Panc1 (cell line): ENCODE data around the gene SSR4. TPM values are rescaled to one million over a fixed set of nuclear protein-coding genes. Genes with fewer than 3 reads are reported as not detected.

Source experiments
- ATAC-seq: fragments of 200-7000 bp; cut with Tn5 transposase; 2 replicates; pipeline ENCODE4 v1.9.1; 2020; ENCODE audit warnings: mild to moderate bottlenecking, moderate library complexity
- BruUV-seq: library from RNA; stranded (reverse); fragments of 400-500 nt; replicated peaks from 2 replicates; lab custom pipeline; 2021; lab: Mats Ljungman, UMichigan
- CTCF ChIA-PET: fragments of 300-600 bp; sonication (Branson Sonifier 250); formaldehyde crosslinking; loops from one replicate; lab custom pipeline; 2022; ENCODE audit warnings: antibody characterized with exemption; lab: Charles Lee
- POLR2A ChIA-PET: fragments of 300-600 bp; sonication (Branson Sonifier 250); formaldehyde crosslinking; loops from one replicate; lab custom pipeline; 2022; ENCODE audit warnings: antibody characterized with exemption; lab: Charles Lee
- DNase-seq: peaks from one replicate; pipeline ENCODE4 v3.0.0-alpha.2; 2010; ENCODE audit warnings: low read depth, low spot score
- H3K27ac ChIP-seq: 2 replicates; pipeline ENCODE4 v1.5.1; 2011; ENCODE audit warnings: mild to moderate bottlenecking, low read length, inconsistent platforms
- H3K27me3 ChIP-seq: fragments of 200-500 bp; sonication (Bioruptor generic); 2 replicates; pipeline ENCODE4 v1.6.0; 2014; ENCODE audit warnings: low read length, inconsistent platforms; ENCODE audit not compliant: control insufficient read depth, insufficient read depth
- H3K36me3 ChIP-seq: fragments of 200-500 bp; sonication (Bioruptor generic); 2 replicates; pipeline ENCODE4 v1.5.1; 2014; ENCODE audit warnings: inconsistent platforms, mild to moderate bottlenecking, low read length, moderate library complexity; ENCODE audit not compliant: control insufficient read depth, insufficient read depth
- H3K4me1 ChIP-seq: 2 replicates; pipeline ENCODE4 v1.5.1; 2011; ENCODE audit warnings: inconsistent platforms, mild to moderate bottlenecking, low read length, moderate library complexity; ENCODE audit not compliant: control insufficient read depth, insufficient read depth
- H3K4me3 ChIP-seq, 2 experiments: 2 replicates each; pipeline ENCODE4 v1.5.1; 2011 to 2012; ENCODE audit warnings: low read depth in 2 of 2, low read length in 2 of 2, mild to moderate bottlenecking in 2 of 2, inconsistent platforms in 1 of 2, moderate library complexity in 1 of 2
- H3K9me3 ChIP-seq: fragments of 200-500 bp; sonication (Bioruptor generic); 2 replicates; pipeline ENCODE4 v1.5.1; 2014; ENCODE audit warnings: low read depth, mild to moderate bottlenecking, inconsistent platforms, low read length, moderate library complexity; ENCODE audit not compliant: control insufficient read depth, insufficient read depth
- POLR2AphosphoS5 ChIP-seq: IDR thresholded peaks from 2 replicates; pipeline ENCODE4 v1.6.1; 2012; ENCODE audit warnings: mild to moderate bottlenecking, low read depth, low read length, moderate library complexity
- SIN3A ChIP-seq: IDR thresholded peaks from 2 replicates; pipeline ENCODE4 v1.6.1; 2012; ENCODE audit warnings: low read depth, mild to moderate bottlenecking, low read length, moderate library complexity, borderline replicate concordance; ENCODE audit not compliant: insufficient read depth
- TCF7L2 ChIP-seq: IDR thresholded peaks from 2 replicates; pipeline ENCODE4 v1.6.1; 2011; ENCODE audit warnings: mild to moderate bottlenecking, low read depth, low read length, inconsistent platforms
- in situ Hi-C: cut with HindIII; loops from 2 replicates; pipeline ENCODE4 v1.10.0; 2016; ENCODE audit warnings: low sequenced_read_pairs, low pct_unique_long_range_greater_than_20kb
- intact Hi-C: fragments of 100-400 bp; cut with micrococcal nuclease; formaldehyde crosslinking; loops from one replicate; pipeline ENCODE4 v1.10.0; 2022; ENCODE audit not compliant: unreplicated experiment
- total RNA-seq: library from RNA; stranded (reverse); gene quantifications from one replicate; pipeline ENCODE4 v1.2.1, GENCODE V29; 2021; ENCODE audit not compliant: unreplicated experiment
- TF ChIP-seq, protein P1 (sequence below), 2 experiments: IDR thresholded peaks; 2 replicates each; pipeline ENCODE4 v1.6.1; 2011 to 2012; ENCODE audit warnings: low read depth in 2 of 2, control low read depth in 1 of 2, low read length in 1 of 2, mild to moderate bottlenecking in 1 of 2, moderate library complexity in 1 of 2; ENCODE audit not compliant: insufficient read depth in 1 of 2
- TF ChIP-seq, protein P2 (sequence below): fragments of 450-650 bp; IDR thresholded peaks from 2 replicates; pipeline ENCODE4 v1.5.1; 2017; ENCODE audit warnings: mild to moderate bottlenecking

SSR4 gene
- total RNA-seq, 1 experiment from 2014 or later, result 504 TPM

- H3K9me3 ChIP-seq, result no peaks in the 10 kb centered on the region
- peaks cover 25% of the 10 kb centered on the region for H3K4me1 ChIP-seq
- ChIA-PET POLR2A (no interaction called here), CTCF (interaction anchor here (0.6 to 1.4 kb wide), 2 partner anchors 31 to 181 kb away, joined by 8 to 9 read pairs; no protein-coding TSS in a partner anchor)
- TF ChIP-seq TCF7L2, result no peak
- TF ChIP-seq, protein P1, sequence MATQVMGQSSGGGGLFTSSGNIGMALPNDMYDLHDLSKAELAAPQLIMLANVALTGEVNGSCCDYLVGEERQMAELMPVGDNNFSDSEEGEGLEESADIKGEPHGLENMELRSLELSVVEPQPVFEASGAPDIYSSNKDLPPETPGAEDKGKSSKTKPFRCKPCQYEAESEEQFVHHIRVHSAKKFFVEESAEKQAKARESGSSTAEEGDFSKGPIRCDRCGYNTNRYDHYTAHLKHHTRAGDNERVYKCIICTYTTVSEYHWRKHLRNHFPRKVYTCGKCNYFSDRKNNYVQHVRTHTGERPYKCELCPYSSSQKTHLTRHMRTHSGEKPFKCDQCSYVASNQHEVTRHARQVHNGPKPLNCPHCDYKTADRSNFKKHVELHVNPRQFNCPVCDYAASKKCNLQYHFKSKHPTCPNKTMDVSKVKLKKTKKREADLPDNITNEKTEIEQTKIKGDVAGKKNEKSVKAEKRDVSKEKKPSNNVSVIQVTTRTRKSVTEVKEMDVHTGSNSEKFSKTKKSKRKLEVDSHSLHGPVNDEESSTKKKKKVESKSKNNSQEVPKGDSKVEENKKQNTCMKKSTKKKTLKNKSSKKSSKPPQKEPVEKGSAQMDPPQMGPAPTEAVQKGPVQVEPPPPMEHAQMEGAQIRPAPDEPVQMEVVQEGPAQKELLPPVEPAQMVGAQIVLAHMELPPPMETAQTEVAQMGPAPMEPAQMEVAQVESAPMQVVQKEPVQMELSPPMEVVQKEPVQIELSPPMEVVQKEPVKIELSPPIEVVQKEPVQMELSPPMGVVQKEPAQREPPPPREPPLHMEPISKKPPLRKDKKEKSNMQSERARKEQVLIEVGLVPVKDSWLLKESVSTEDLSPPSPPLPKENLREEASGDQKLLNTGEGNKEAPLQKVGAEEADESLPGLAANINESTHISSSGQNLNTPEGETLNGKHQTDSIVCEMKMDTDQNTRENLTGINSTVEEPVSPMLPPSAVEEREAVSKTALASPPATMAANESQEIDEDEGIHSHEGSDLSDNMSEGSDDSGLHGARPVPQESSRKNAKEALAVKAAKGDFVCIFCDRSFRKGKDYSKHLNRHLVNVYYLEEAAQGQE (IDR thresholded peaks at IDR 0.05; ENCODE audit: insufficient read depth in 1 of 2, low read depth in 2 of 2, low read length in 1 of 2), result no peak
- TF ChIP-seq, protein P2, sequence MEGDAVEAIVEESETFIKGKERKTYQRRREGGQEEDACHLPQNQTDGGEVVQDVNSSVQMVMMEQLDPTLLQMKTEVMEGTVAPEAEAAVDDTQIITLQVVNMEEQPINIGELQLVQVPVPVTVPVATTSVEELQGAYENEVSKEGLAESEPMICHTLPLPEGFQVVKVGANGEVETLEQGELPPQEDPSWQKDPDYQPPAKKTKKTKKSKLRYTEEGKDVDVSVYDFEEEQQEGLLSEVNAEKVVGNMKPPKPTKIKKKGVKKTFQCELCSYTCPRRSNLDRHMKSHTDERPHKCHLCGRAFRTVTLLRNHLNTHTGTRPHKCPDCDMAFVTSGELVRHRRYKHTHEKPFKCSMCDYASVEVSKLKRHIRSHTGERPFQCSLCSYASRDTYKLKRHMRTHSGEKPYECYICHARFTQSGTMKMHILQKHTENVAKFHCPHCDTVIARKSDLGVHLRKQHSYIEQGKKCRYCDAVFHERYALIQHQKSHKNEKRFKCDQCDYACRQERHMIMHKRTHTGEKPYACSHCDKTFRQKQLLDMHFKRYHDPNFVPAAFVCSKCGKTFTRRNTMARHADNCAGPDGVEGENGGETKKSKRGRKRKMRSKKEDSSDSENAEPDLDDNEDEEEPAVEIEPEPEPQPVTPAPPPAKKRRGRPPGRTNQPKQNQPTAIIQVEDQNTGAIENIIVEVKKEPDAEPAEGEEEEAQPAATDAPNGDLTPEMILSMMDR, result no peak
- TF ChIP-seq POLR2AphosphoS5, result no peak
- TF ChIP-seq SIN3A, result no peak
- peak overlapping the region; percentile 81 for H3K27ac ChIP-seq
- H3K4me3 ChIP-seq, result peak overlapping the region; percentile 30 to 48
- DNase-seq, result no peak
- no TSS peak for BruUV-seq
- ATAC-seq, result peak; percentile 49
- intact Hi-C loops (loop anchor here (10.0 kb wide), 2 partner anchors 119 to 159 kb away; partner anchors contain the start of genes ARHGAP4 and L1CAM), in situ Hi-C loops (no loop called here)
- H3K36me3 ChIP-seq, result no peaks in the 10 kb centered on the region
- no peaks in the 10 kb centered on the region for H3K27me3 ChIP-seq
Measured at GRCh38 chrX:153765138-153766079, 29.1 kb upstream of the SSR4 start.

DNA sequence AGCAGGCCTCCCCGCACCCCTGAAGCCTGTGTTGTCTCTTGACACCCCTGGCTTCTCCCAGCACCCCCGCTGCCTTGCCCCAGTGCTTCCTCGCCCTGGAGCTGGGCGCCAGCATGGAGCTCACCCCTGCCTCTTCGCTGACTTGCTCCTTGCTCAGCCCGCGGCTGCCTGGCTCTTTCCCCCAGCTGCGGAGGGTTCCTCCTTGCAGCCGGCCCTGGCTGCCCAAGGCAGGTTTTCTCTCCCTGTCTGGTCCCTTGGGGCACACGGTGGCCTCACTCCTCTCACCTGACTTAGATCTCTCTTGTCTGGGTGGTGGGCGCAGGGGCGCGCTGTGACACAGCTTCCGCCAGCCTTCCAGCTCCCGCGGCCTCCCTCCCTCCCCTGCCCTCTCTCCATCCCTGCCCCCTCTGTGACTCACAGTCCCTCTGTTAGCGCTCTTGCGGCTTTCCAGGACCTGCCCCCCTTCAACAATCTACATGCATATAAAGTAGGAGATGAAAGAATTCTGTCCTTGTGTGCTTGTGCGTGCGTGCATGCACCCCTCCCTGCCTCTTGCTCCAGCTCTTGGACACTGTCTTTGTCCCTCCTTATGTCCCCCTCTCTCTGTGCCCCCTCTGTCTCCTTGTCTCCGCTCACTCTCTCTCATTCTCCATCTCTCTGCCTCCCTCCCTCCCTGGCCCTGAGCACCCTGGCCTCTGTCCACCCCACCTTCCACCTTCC, 28.2 kb upstream of the SSR4 start:
- H3K9me3 ChIP-seq, result no peaks in the 10 kb centered on the region
- no peak for DNase-seq
- H3K27ac ChIP-seq, result peak overlapping the region; percentile 81
- peak overlapping the region; percentile 30 to 48 for H3K4me3 ChIP-seq
- peak; percentile 71 for ATAC-seq
- CTCF ChIA-PET, result interaction anchor here (1.4 kb wide), 1 partner anchor 180 kb away, joined by 8 read pairs; no protein-coding TSS in a partner anchor
- TF ChIP-seq, protein P1 (IDR thresholded peaks at IDR 0.05; ENCODE audit: insufficient read depth in 1 of 2, low read depth in 2 of 2, low read length in 1 of 2), result no peak
- TF ChIP-seq, protein P2, result no peak
- TF ChIP-seq TCF7L2, result no peak
- TF ChIP-seq POLR2AphosphoS5, result no peak
- TF ChIP-seq SIN3A, result no peak
- H3K27me3 ChIP-seq, result no peaks in the 10 kb centered on the region
- in situ Hi-C loops, result no loop called here
- H3K4me1 ChIP-seq, result peaks cover 25% of the 10 kb centered on the region
- H3K36me3 ChIP-seq, result no peaks in the 10 kb centered on the region
- BruUV-seq, result no TSS peak
- POLR2A ChIA-PET, result no interaction called here
- intact Hi-C loops, result loop anchor here (10.0 kb wide), 2 partner anchors 119 to 159 kb away; partner anchors contain the start of genes ARHGAP4 and L1CAM
